HepG2 (cell line): ENCODE measurements around the gene TTLL1. TPM values are rescaled to one million over a fixed set of nuclear protein-coding genes. Genes with fewer than 3 reads are reported as not detected.
A peak's percentile ranks its signal among the peaks of the same experiment; 100 is the strongest.

Experiments used
- GZF1 ChIP-seq: sonication (generic); formaldehyde crosslinking; IDR thresholded peaks from 2 replicates; pipeline ENCODE4 v1.5.1; 2020; ENCODE audit warnings: mild to moderate bottlenecking, missing genetic modification reagents
- HNRNPLL ChIP-seq: fragments of 200-400 bp; formaldehyde crosslinking; IDR thresholded peaks from 2 replicates; pipeline ENCODE4 v1.6.1; 2017; ENCODE audit warnings: mild to moderate bottlenecking, low read depth, low read length; ENCODE audit not compliant: poor library complexity, severe bottlenecking
- HOXA9 ChIP-seq: sonication (generic); formaldehyde crosslinking; IDR thresholded peaks from 2 replicates; pipeline ENCODE4 v1.8.1; 2022; ENCODE audit warnings: missing genetic modification reagents, mild to moderate bottlenecking, moderate library complexity, borderline replicate concordance
- PPARG ChIP-seq: conservative IDR thresholded peaks from 2 replicates; pipeline ENCODE4 v1.6.1; 2016; ENCODE audit warnings: missing biosample characterization, missing genetic modification reagents
- TGIF2 ChIP-seq: IDR thresholded peaks from 2 replicates; pipeline ENCODE4 v1.6.1; 2016; ENCODE audit warnings: control low read depth, missing compliant biosample characterization
- TOPORS ChIP-seq: sonication (generic); formaldehyde crosslinking; IDR thresholded peaks from 2 replicates; pipeline ENCODE4 v1.8.0; 2023; ENCODE audit warnings: mild to moderate bottlenecking, missing genetic modification reagents
- YY1 ChIP-seq: IDR thresholded peaks from 2 replicates; pipeline ENCODE4 v1.6.1; 2011; ENCODE audit warnings: low read length, low read depth, moderate library complexity, mild to moderate bottlenecking; ENCODE audit not compliant: insufficient read depth, insufficient replicate concordance
- ZBTB4 ChIP-seq: sonication (generic); formaldehyde crosslinking; IDR thresholded peaks from 2 replicates; pipeline ENCODE4 v1.4.0; 2020; ENCODE audit warnings: missing genetic modification reagents, mild to moderate bottlenecking, borderline replicate concordance
- ZEB1 ChIP-seq: IDR thresholded peaks from 2 replicates; pipeline ENCODE4 v1.6.1; 2012; ENCODE audit warnings: mild to moderate bottlenecking, low read depth, inconsistent platforms; ENCODE audit not compliant: insufficient replicate concordance
- ZNF496 ChIP-seq: sonication (generic); formaldehyde crosslinking; IDR thresholded peaks from 2 replicates; pipeline ENCODE4 v1.8.1; 2023; ENCODE audit warnings: mild to moderate bottlenecking, moderate library complexity, missing genetic modification reagents; ENCODE audit not compliant: insufficient replicate concordance
- ZNF768 ChIP-seq: sonication (generic); formaldehyde crosslinking; IDR thresholded peaks from 2 replicates; pipeline ENCODE4 v1.4.0; 2020; ENCODE audit warnings: missing genetic modification reagents
- ZNF788 ChIP-seq: sonication (generic); formaldehyde crosslinking; IDR thresholded peaks from 2 replicates; pipeline ENCODE4 v1.5.0; 2020; ENCODE audit warnings: mild to moderate bottlenecking, missing genetic modification reagents, borderline replicate concordance
- ZNF83 ChIP-seq: sonication (generic); formaldehyde crosslinking; IDR thresholded peaks from 2 replicates; pipeline ENCODE4 v1.4.0; 2020; ENCODE audit warnings: missing genetic modification reagents, mild to moderate bottlenecking, borderline replicate concordance
- polyA plus RNA-seq, 8 experiments: library from polyadenylated mRNA; depleted of rRNA in 3 of 8; stranded (reverse) in 7 of 8; unstranded in 1 of 8; fragments of >200 nt; fragmentation: Illumina TruSeq in 4 of 8; extraction: Trizol in 4 of 8; gene quantifications; 2 replicates each; pipeline versions ENCODE4 v1.2.1 to v1.2.3, GENCODE V29; 2011 to 2016; ENCODE audit warnings: low read depth in 4 of 8, missing spikeins in 1 of 8, mixed read lengths in 1 of 8; ENCODE audit not compliant: insufficient read depth in 1 of 8
- total RNA-seq, 5 experiments: library from RNA; depleted of rRNA; stranded (reverse); fragments of >200 nt; fragmentation: Illumina TruSeq; extraction: Trizol; gene quantifications; 2 replicates each; pipeline ENCODE4 v1.2.3, GENCODE V29; 2016; ENCODE audit warnings: low read depth in 1 of 5
- TF ChIP-seq, protein P1 (sequence below): sonication (generic); formaldehyde crosslinking; IDR thresholded peaks from 2 replicates; pipeline ENCODE4 v1.5.1; 2020; ENCODE audit warnings: mild to moderate bottlenecking, missing genetic modification reagents, borderline replicate concordance
- TF ChIP-seq, protein P2 (sequence below): sonication (generic); formaldehyde crosslinking; IDR thresholded peaks from 2 replicates; pipeline ENCODE4 v1.9.0; 2022; ENCODE audit warnings: low read depth, missing genetic modification reagents
- TF ChIP-seq, protein P3 (sequence below): sonication (generic); formaldehyde crosslinking; IDR thresholded peaks from 2 replicates; pipeline ENCODE4 v1.8.1; 2023; ENCODE audit warnings: mild to moderate bottlenecking, inconsistent platforms, moderate library complexity, missing genetic modification reagents, borderline replicate concordance

The TTLL1 gene
- total and polyA plus RNA-seq, 2 of the 13 experiments (the other 11 are each of a cell fraction or from before 2014, with no cell fraction given), result 1.6 to 5.3 TPM

- TF ChIP-seq, protein P1, sequence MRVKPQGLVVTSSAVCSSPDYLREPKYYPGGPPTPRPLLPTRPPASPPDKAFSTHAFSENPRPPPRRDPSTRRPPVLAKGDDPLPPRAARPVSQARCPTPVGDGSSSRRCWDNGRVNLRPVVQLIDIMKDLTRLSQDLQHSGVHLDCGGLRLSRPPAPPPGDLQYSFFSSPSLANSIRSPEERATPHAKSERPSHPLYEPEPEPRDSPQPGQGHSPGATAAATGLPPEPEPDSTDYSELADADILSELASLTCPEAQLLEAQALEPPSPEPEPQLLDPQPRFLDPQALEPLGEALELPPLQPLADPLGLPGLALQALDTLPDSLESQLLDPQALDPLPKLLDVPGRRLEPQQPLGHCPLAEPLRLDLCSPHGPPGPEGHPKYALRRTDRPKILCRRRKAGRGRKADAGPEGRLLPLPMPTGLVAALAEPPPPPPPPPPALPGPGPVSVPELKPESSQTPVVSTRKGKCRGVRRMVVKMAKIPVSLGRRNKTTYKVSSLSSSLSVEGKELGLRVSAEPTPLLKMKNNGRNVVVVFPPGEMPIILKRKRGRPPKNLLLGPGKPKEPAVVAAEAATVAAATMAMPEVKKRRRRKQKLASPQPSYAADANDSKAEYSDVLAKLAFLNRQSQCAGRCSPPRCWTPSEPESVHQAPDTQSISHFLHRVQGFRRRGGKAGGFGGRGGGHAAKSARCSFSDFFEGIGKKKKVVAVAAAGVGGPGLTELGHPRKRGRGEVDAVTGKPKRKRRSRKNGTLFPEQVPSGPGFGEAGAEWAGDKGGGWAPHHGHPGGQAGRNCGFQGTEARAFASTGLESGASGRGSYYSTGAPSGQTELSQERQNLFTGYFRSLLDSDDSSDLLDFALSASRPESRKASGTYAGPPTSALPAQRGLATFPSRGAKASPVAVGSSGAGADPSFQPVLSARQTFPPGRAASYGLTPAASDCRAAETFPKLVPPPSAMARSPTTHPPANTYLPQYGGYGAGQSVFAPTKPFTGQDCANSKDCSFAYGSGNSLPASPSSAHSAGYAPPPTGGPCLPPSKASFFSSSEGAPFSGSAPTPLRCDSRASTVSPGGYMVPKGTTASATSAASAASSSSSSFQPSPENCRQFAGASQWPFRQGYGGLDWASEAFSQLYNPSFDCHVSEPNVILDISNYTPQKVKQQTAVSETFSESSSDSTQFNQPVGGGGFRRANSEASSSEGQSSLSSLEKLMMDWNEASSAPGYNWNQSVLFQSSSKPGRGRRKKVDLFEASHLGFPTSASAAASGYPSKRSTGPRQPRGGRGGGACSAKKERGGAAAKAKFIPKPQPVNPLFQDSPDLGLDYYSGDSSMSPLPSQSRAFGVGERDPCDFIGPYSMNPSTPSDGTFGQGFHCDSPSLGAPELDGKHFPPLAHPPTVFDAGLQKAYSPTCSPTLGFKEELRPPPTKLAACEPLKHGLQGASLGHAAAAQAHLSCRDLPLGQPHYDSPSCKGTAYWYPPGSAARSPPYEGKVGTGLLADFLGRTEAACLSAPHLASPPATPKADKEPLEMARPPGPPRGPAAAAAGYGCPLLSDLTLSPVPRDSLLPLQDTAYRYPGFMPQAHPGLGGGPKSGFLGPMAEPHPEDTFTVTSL (CRISPR knock-in tag), result no peak
- TF ChIP-seq GZF1, result no peak
- peak; percentile 72; the same call in 1 of the 2 replicates for TF ChIP-seq ZBTB4
- TF ChIP-seq ZNF496 (CRISPR knock-in tag), result no peak
- no peak for TF ChIP-seq HOXA9 (CRISPR knock-in tag)
- TF ChIP-seq YY1, result peak; percentile 61
- TF ChIP-seq, protein P2, sequence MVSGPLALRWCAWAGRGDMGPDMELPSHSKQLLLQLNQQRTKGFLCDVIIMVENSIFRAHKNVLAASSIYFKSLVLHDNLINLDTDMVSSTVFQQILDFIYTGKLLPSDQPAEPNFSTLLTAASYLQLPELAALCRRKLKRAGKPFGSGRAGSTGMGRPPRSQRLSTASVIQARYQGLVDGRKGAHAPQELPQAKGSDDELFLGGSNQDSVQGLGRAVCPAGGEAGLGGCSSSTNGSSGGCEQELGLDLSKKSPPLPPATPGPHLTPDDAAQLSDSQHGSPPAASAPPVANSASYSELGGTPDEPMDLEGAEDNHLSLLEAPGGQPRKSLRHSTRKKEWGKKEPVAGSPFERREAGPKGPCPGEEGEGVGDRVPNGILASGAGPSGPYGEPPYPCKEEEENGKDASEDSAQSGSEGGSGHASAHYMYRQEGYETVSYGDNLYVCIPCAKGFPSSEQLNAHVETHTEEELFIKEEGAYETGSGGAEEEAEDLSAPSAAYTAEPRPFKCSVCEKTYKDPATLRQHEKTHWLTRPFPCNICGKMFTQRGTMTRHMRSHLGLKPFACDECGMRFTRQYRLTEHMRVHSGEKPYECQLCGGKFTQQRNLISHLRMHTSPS (CRISPR knock-in tag), result no peak
- TF ChIP-seq TGIF2 (CRISPR knock-in tag), result no peak
- TF ChIP-seq, protein P3, sequence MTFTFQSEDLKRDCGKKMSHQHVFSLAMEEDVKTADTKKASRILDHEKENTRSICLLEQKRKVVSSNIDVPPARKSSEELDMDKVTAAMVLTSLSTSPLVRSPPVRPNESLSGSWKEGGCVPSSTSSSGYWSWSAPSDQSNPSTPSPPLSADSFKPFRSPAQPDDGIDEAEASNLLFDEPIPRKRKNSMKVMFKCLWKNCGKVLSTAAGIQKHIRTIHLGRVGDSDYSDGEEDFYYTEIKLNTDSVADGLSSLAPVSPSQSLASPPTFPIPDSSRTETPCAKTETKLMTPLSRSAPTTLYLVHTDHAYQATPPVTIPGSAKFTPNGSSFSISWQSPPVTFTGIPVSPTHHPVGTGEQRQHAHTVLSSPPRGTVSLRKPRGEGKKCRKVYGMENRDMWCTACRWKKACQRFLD (CRISPR knock-in tag), result no peak
- no peak for TF ChIP-seq PPARG (CRISPR knock-in tag)
- no peak; the same call in 1 of the 2 replicates for TF ChIP-seq ZNF768 (CRISPR knock-in tag)
- TF ChIP-seq TOPORS, result no peak
- TF ChIP-seq ZNF788 (CRISPR knock-in tag), result peak; percentile 67
- no peak for TF ChIP-seq ZNF83
- no peak for TF ChIP-seq ZEB1
- peak; percentile 40 for TF ChIP-seq HNRNPLL
Measured at GRCh38 chr22:43110927-43111623, 21.9 kb upstream of the TTLL1 start (continued).
